GM19043 (cell line): ENCODE results near the gene ARID3C.

Experiments used
- ATAC-seq: cut with Tn5 transposase; IDR thresholded peaks from one replicate; pipeline ENCODE4 v1.9.1; 2021; ENCODE audit warnings: low read depth; ENCODE audit not compliant: unreplicated experiment

ARID3C gene

DNA sequence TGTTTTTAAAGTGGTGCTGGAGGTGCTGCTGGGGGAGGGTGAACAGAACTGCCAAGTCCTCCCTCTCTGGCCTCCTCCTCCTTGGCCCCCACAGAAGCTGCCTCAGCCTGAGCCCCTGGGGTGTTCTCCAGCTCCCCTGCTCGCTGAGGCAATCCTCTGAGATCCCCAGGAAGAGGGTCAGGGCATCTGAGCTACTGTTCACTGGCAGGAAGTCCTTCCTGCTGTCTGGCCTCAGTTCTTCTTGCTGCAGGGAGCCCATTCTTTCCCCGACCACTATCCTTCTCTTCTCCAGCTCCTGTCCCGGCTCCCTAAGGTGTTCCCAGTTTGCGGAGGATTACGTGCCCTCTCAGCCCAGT lies 49.1 kb downstream of the ARID3C start:
- no peak for ATAC-seq

DNA sequence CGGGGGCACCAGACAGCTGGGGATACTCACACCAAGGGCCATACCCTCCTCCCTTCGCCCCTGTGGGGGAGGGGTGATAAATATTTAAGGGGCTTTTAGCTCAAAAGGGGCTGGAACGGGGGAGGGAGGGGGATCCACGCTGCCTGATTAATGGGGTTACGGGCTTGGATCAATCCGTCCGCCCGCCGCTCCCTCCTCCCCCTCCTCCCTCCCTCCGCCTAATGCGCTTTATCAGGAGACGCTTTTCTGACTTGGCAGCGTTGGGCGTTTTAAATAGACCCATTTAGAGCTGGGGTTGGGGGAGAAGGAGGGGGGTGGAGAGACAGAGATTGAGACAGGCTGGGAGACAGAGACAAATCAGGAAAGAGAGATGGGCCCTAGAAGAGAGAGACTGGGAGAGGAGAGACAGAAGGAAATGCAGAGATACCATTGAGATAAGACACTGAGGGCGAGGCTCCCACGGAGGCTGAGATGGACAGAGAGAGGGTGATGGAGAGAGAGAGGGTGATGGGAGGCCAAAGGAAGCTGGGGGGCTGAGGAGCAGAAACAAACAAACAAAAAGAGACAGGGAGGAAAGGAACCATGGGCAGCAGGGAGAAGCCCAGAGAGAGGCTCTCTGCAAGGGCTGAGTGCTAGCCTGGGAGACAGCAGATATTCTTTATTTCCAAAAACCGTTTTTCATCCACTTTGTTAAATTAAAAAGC lies 49.6 kb downstream of the ARID3C start:
- ATAC-seq, result no peak

DNA sequence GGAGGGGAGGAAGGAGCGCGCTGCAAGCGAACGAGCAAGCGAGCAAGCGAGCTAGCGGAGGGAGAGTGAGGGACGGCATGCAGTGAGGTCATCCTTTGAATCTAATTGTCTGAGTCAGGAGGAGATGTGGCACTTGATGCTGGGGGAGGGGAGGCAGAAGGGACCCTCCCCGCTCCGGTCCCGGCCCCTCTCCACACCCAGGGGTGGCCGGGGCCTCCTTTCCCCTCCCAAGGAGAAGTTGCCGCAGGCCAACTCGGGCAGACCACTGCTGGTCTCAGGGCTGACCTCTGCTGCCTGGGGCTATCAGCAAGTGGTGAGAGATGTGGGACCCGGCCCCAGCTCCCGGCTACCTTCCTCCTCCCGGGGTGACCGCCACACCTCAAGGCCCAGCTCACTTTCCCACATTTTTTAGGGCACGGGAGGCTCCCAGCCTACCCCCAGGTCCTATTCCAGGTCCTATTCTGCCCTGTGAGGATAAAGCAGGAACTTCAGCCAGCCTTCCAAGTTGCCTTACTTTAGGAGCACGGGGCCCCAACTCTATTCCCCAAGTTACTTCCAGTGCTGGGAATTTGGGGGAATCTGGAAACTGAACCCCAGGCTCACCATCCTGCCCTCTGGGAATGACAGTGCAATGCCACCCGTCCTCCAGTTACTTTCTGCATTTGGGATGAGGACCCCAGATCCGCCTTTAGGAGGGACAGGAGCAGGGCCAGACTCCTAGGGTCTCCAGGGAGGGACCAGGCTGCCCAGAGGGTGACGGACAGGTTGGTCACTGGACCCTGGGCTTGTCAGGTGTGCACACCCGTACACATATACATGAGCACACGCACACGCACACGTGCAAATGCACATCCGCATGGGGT lies 50.4 kb downstream of the ARID3C start:
- ATAC-seq, result no peak

DNA sequence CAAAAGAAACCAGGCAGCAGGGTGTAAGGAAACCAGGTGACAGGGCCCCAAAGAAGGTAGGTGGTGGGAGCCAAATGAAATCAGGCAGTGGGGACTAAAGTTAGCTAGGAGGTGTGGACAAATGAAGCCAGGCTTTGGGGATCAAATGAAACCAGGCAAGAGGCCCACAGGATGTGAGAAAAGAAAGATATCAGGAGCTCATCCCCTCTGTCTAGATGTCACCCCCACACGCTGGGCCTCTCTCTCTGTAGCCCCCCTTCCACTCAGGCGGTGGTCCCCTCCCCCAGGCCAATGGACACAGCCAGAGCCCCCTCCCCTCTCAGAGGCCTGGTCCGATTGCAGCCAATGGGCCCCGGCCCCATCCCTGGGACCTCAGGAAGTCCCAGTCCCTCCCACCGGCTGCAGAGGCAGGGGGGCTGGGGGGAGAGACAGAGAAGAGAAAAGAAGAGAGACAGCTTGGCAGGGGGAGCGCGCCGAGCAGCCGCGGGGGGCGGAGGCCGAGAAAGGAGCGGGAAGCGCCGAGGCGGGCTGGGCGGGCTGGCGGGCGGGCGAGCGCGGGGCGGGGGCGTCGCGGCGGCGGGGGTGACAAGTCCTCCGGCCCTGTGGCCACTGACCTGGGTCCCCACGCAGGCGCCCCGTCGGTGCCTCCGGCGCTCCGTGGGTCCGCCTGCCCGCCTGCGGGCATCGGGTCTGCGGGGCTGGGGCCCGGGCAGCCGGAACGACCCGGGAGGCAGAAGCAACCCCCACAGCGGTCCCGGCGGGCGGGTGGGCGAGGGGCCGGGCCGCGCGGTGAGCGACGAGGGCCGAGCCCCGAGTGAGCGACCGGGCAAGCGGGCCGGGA lies 51.2 kb downstream of the ARID3C start:
- no peak for ATAC-seq

DNA sequence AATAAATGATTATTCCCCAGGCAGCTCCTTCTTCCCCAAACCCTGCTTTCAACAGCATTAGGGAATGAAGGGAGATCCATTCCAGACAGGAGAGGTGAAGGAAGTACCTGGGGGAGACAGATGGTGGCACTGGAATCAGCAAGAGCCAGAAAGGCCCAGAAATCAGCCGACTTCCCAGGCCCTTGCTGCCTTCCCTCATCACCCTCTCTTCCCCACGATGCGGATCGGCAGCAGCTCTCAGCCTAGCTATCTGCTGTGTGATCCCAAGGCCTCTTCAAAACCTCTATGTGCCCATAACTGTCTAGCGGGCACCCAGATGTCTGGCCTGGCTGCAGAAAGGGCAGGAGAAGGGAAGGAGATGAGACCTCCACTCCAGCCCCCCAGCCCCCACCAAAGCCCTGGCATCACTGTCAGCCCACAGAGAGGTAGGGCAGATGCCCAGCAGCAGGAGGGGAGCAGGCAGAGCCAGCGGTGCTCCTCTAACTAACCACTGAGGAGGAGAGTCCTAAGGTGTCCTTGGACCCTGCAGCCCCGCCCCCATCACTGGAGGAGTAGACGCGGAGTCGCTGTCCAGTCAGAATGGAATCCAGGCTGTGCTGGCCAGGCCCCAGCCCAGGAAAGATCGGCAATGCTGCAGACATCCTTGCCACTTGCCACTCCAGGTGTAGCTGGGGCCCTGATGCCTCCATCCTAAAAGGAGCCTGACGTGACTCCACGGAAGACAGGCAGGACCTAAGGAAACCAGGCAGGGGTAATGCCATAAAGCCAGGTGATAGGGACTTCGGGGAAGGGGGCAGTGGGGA lies 52.1 kb downstream of the ARID3C start:
- no peak for ATAC-seq

DNA sequence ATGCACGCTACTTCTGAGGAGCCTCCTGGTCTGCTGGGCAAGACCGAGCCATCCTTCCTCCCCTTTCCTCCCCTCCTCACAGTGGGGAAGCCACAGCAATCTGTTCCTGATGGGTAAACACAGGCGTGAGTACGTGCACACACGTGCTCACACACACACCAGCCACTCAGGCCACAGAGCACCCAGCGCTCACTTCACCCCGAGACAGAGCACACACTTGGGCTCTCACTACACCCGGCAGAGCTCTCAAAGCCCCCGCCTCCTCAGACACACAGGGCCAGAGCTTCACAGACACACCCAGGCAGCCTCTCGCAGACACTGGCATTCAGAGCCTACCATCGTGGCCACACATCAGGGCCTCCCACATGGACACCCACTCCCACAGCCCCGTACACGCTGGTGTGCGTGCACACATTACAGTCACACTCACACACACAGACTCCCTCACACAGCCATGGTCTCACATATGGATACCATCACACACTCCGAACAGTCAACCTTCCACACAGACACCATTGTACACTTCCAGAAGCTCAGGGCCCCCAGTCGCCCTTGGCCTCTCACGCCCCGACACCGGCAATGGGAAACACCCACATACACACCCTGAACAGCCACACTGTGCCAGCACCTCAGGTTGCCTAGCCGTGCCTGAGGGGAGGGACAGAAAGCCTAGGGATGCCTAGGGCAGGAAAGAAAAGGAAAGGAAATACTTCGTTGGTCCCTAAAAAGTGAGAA lies 52.8 kb downstream of the ARID3C start:
- ATAC-seq, result no peak

DNA sequence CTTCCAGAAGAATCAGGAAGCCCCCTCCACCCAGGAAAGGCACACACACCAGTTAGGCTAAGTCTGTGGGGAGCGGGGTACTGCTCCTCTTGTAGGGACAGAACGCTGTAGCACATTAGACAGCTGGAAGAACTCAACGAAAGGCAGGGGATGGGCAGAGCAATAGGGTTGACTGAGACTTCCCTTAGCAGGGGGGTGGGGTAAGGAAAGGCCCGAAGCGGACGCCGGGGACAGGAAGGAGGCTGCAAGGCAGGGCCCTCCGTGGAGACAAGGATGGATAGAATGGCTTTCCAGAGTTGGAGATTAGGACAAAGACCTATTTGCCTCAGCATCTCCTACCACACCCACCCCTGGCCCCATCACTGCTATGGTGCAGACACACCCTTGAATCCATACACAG lies 53.6 kb downstream of the ARID3C start:
- ATAC-seq, result no peak

DNA sequence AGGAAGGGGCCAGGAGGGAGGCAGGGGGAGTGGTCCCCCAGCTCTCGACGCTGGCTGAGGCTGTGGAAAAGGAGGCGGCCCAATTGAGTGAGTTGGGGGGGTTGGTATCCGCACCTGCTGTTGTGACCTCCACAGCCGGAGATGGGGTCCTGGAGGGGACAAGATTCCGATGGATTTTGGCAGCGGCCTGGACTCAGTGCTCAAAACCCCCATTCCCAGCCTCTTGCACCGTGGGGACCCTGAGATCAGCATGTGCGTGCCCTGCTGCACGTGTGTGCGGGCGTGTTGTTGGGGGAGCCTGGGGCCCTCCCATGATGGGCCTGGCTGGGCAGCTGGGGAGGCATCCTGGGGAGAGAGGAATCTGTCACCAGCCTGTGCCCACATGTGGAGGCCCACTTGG lies 54.3 kb downstream of the ARID3C start:
- no peak for ATAC-seq

DNA sequence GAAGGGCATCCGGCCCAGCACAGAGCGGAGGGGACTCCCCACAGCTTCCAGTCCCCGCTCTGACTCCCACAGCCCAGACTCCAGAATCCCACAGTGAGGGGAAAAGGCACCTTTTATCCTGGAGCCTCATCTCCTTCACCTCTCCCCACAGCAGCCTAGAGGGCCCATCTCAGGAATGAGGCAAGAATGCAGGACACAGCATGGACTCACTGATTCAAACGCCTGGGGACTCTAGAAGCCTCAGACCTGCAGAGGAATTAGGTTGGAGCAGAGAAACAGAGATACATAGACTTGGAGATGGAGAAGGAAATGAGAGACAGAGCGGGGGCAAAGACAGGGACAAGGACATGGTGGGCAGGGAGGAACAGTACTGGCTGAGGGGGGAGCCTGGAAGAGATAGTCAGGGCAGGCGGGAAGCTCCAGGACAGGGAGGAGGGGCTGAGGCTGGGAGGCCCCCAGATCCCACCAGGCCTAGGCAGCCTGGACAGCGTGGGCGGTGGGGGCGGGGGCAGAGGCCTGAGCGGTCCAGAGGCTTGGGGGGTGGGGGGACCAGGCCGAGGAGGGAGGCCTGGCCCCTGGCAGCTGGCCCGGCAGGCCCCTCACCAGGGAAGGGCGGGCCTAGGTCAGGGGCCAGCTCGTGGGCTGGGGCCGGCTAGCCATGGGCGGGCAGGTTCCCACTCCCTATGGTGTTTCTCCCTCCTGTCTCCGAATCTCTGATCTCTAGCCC lies 55.1 kb downstream of the ARID3C start:
- no peak for ATAC-seq

DNA sequence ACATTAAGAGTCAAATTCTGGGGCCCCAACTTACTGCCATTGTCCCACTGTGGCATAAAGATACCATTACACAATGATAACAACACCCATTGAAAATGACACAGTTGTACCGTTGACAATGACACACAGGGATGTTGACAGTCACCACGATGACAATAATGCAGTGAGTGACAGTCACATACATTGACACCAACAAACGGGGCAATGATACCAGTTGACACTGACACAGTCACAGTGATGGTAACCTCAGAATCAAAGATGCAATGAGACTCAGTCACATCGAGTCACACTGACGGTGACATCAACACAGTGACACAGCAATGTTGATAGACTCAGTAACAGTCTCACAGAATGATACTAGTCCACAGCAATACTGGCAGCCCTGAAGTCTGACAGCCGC lies 56.2 kb downstream of the ARID3C start:
- no peak for ATAC-seq

DNA sequence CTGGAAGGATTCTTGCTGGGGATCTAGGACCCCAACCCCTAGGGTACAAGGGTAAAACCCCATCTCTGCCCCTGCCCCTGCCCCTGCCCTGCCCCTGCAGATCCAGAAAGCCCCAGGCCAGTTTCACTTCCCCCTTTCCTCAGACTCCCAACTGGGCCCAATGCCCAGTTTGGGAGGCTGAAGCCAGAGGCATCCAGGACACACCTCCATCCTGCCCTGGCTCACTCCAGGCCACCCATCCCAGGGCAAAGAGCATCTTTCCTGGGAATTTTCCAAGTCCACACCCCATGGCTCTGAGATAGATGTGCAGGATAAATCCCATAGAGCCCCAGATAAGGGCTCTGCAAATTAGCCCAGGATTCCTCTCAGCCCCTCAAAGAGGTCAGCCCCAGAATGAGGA lies 56.8 kb downstream of the ARID3C start:
- no peak for ATAC-seq

DNA sequence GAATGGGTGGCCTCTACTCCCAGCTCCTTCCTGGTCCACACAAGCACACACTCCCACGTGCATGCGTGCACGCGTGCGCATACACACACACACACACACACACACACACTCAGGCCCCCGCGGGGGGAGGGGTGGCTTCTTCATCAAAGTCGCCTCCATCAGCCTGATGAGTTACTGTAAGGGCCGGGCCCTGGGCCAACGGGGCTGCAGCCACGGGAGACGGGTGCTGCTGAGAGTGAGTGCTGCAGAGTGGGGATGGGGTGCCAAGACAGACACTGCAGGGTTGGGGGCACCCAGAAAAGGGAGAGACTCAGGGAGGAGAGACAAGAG lies 57.4 kb downstream of the ARID3C start:
- no peak for ATAC-seq
